Amygdala (tissue), 56 donors: Measurements from ENCODE around the gene DDX25.

Experiments used
- DNase-seq, 56 donors: peaks; one replicate each; lab custom pipeline; 2025; lab: John Stamatoyannopoulos, UW

The DDX25 gene

GRCh38 chr11:125933030-125933813 is 28.9 kb downstream of the DDX25 start:
- peak in 1 of 56 donors; percentile 29 for DNase-seq

- DNase-seq: no peak
Measured at GRCh38 chr11:125934473-125934872, 30.2 kb downstream of the DDX25 start.

GRCh38 chr11:125935056-125935455 is 30.7 kb downstream of the DDX25 start:
- no peak for DNase-seq

- DNase-seq: no peak
Measured at GRCh38 chr11:125935618-125936199, 31.4 kb downstream of the DDX25 start.

- DNase-seq: no peak
Measured at GRCh38 chr11:125938418-125938817, 34.1 kb downstream of the DDX25 start.

- DNase-seq: peak in 2 of 56 donors; percentile 12 to 20
Measured at GRCh38 chr11:125939081-125939521, 34.8 kb downstream of the DDX25 start.

- DNase-seq: no peak
Measured at GRCh38 chr11:125940145-125940544, 35.8 kb downstream of the DDX25 start.

- no peak for DNase-seq
Measured at GRCh38 chr11:125941267-125941618, 36.9 kb downstream of the DDX25 start.

- DNase-seq: peak in 8 of 56 donors; percentile 3 to 44 (median 17)
Measured at GRCh38 chr11:125941619-125942611, 37.6 kb downstream of the DDX25 start.

- DNase-seq: no peak
Measured at GRCh38 chr11:125942771-125943428, 38.6 kb downstream of the DDX25 start.

- DNase-seq: no peak
Measured at GRCh38 chr11:125943661-125944349, 39.5 kb downstream of the DDX25 start.

- no peak for DNase-seq
Measured at GRCh38 chr11:125944350-125945010, 40.2 kb downstream of the DDX25 start.

- no peak for DNase-seq
Measured at GRCh38 chr11:125945011-125945796, 40.9 kb downstream of the DDX25 start.

GRCh38 chr11:125945797-125946520 is 41.7 kb downstream of the DDX25 start, which contains the start of gene VSIG10L2:
VSIG10L2 (plus strand) TSS chr11:125946044; CDS start chr11:125946056, 12 bp downstream.
- DNase-seq: no peak

- no peak for DNase-seq
Measured at GRCh38 chr11:125946712-125947418, 42.6 kb downstream of the DDX25 start.

- DNase-seq: no peak
Measured at GRCh38 chr11:125947419-125948277, 43.3 kb downstream of the DDX25 start.
